Astrocyte of the spinal cord (primary cell): ENCODE data around the gene TRPC4AP.

Source experiments
- DNase-seq: peaks from one replicate; pipeline ENCODE4 v3.0.0; 2011; ENCODE audit warnings: low read depth, low spot score
- H3K4me3 ChIP-seq: 2 replicates; pipeline ENCODE4 v1.5.1; 2011; ENCODE audit warnings: low read depth, mild to moderate bottlenecking, low read length, moderate library complexity
- in situ Hi-C: cut with HindIII; loops from 2 replicates; pipeline ENCODE4 v1.10.0; 2017; ENCODE audit warnings: low sequenced_read_pairs
- TF ChIP-seq, protein P1 (sequence below): IDR thresholded peaks from 2 replicates; pipeline ENCODE4 v1.5.1; 2012; ENCODE audit warnings: low read depth, mild to moderate bottlenecking, low read length, inconsistent platforms

The TRPC4AP gene

DNA sequence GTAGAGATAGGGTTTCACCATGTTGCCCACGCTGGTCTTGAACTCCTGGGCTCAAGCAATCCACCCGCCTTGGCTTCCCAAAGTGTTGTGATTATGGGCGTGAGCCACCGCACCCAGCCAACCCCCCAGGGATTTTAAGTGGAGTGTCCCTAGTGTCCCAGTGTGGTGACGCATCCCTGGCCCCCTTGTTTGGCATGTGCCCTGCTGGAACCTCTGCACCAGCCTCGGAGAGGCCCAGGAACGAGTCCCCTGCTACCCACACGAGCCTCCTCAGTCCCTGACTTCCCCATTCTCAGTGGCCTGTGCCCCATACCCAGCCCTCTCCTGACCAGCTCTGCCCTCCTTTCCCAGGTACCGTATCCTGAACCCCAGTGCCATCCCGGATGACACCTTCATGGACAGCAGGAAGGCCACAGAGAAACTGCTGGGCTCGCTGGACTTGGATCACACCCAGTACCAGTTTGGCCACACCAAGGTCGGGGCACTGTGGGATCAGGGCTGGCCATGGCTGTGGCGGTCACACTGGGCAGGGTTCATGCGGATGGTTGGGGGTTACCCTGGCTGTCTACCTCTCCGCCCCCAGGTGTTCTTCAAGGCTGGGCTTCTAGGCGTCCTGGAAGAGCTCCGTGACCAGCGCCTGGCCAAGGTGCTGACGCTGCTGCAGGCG is 99.7 kb downstream of the TRPC4AP start:
- no peak for DNase-seq
- no peak overlapping the region for H3K4me3 ChIP-seq
- TF ChIP-seq, protein P1, sequence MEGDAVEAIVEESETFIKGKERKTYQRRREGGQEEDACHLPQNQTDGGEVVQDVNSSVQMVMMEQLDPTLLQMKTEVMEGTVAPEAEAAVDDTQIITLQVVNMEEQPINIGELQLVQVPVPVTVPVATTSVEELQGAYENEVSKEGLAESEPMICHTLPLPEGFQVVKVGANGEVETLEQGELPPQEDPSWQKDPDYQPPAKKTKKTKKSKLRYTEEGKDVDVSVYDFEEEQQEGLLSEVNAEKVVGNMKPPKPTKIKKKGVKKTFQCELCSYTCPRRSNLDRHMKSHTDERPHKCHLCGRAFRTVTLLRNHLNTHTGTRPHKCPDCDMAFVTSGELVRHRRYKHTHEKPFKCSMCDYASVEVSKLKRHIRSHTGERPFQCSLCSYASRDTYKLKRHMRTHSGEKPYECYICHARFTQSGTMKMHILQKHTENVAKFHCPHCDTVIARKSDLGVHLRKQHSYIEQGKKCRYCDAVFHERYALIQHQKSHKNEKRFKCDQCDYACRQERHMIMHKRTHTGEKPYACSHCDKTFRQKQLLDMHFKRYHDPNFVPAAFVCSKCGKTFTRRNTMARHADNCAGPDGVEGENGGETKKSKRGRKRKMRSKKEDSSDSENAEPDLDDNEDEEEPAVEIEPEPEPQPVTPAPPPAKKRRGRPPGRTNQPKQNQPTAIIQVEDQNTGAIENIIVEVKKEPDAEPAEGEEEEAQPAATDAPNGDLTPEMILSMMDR = no peak
- in situ Hi-C loops = no loop called here

DNA sequence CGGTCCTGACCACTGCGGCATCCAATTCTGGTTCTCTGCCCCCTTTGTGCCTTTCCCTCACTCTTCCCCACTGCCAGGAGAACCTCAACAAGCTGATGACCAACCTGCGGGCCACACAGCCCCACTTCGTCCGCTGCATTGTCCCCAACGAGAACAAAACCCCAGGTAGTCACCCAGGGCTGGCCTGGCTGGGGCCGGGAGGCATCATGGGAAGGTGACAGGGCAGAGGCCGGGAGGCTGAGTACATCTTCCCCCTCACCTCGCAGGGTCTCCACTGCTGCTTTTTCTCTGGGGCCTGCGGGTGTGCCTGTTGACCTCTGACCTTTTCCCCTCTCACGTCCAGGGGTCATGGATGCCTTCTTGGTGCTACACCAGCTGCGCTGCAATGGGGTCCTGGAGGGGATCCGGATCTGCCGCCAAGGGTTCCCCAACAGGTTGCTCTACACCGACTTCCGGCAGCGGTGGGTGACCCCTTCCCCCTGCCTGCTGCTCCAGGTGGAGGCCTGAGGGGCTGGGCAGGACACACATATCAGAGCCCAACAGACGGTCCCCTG is 101.9 kb downstream of the TRPC4AP start:
- TF ChIP-seq, protein P1 = no peak
- in situ Hi-C loops = no loop called here
- DNase-seq = no peak
- no peak overlapping the region for H3K4me3 ChIP-seq

- H3K4me3 ChIP-seq = no peak overlapping the region
- TF ChIP-seq, protein P1 = no peak
- in situ Hi-C loops = no loop called here
- DNase-seq = no peak
These were observed 102.4 kb downstream of the TRPC4AP start for GRCh38 chr20:34990231-34990630.

DNA sequence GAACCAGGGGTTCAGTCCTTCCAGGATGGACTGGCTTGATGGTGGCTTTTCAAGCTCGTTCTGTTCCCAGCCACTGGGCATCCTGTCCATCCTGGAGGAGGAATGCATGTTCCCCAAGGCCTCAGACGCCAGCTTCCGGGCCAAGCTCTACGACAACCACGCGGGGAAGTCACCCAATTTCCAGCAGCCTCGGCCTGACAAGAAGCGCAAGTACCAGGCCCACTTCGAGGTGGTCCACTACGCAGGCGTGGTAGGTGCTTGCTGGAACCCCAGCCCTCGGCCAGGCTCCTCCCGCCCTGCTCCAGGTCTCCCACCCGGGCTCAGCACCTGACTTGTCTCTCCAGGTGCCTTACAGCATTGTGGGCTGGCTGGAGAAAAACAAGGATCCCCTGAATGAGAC is 102.9 kb downstream of the TRPC4AP start:
- DNase-seq = no peak
- H3K4me3 ChIP-seq = no peak overlapping the region
- in situ Hi-C loops = no loop called here
- TF ChIP-seq, protein P1 = no peak

- in situ Hi-C loops = no loop called here
- TF ChIP-seq, protein P1 = no peak
- DNase-seq = no peak
- no peak overlapping the region for H3K4me3 ChIP-seq
These were observed 103.5 kb downstream of the TRPC4AP start for GRCh38 chr20:34989118-34989517.

- no peak for DNase-seq
- in situ Hi-C loops = no loop called here
- H3K4me3 ChIP-seq = no peak overlapping the region
- TF ChIP-seq, protein P1 = no peak
These were observed 104.4 kb downstream of the TRPC4AP start for GRCh38 chr20:34988191-34988540.
